ENCODE data around the gene C16orf54.
"Not testable (repeated sequence)": the region's sequence is repeated elsewhere in the genome, so short reads cannot be mapped to it uniquely, and the experiment has no call there.

C16orf54 gene

DNA sequence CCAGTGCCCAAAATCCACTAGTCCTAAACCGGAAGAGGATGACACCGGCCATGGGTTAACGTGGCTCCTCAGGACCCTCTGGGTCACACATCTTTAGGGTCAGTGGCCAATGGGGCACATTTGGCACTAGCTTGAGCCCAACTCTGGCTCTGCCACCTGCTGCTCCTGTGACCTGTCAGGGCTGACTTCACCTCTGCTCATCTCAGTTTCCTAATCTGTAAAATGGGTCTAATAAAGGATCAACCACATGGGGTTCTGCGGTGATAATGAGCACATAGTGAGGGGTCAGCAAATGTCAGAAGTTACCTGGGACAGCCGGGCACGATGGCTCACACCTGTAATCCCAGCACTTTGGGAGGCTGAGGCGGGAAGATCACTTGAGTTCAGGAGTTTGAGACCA is 48.4 kb downstream of the C16orf54 start:
- no peak for DNase-seq (ENCODE audit: low read depth)
- in situ Hi-C loops (cut with HindIII; ENCODE audit: low sequenced_read_pairs): loop anchor here (5.0 kb wide), 1 partner anchor 105 kb away; no protein-coding TSS in a partner anchor
- TF ChIP-seq CTCF (IDR thresholded peaks at IDR 0.05; ENCODE audit: low read depth, low read length, missing control alignments): no peak
- no peak overlapping the region for H3K4me3 ChIP-seq (ENCODE audit: low read depth, low read length)

DNA sequence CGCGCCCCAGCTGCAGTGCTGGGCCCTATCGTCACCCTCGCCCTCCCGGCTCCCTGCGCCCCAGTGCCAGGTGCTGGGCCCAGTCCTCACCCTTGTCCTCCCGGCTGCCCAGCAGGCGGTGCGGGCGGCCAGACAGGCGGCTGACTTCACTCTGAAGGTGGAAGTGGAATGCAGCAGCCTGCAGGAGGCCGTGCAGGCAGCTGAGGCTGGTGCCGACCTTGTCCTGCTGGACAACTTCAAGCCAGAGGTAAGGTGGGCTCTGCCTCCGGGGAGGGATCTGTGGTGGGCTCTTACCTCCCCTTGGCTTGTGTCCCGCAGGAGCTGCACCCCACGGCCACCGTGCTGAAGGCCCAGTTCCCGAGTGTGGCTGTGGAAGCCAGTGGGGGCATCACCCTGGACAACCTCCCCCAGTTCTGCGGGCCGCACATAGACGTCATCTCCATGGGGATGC is 48.9 kb downstream of the C16orf54 start:
- no peak for DNase-seq (ENCODE audit: low read depth)
- TF ChIP-seq CTCF (IDR thresholded peaks at IDR 0.05; ENCODE audit: low read depth, low read length, missing control alignments): no peak
- H3K4me3 ChIP-seq (ENCODE audit: low read depth, low read length): no peak overlapping the region
- in situ Hi-C loops (cut with HindIII; ENCODE audit: low sequenced_read_pairs): loop anchor here (5.0 kb wide), 1 partner anchor 105 kb away; no protein-coding TSS in a partner anchor

DNA sequence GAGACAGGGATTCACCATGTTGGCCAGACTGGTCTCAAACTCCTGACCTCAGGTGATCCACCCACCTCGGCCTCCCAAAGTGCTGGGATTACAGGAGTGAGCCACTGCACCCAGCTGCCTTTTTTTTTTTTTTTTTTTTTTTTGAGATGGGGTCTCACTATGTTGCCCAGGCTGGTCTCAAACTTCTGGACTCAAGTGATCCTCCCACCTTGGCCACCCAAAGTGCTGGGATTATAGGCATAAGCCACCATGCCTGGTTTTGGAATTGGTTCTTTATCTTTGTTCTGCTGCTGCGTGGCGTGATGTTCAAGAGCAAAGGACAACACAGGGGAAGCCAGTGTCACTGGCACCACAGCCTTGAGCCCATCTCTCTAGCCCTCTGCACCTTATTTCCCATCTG is 50.1 kb downstream of the C16orf54 start:
- not testable (repeated sequence) for DNase-seq (ENCODE audit: low read depth); H3K4me3 ChIP-seq (ENCODE audit: low read depth, low read length)
- in situ Hi-C loops (cut with HindIII; ENCODE audit: low sequenced_read_pairs): loop anchor here (5.0 kb wide), 1 partner anchor 107 kb away; no protein-coding TSS in a partner anchor

GRCh38 chr16:29694384-29695195 is 51.2 kb downstream of the C16orf54 start:
- in situ Hi-C loops (cut with HindIII; ENCODE audit: low sequenced_read_pairs): loop anchor here (5.0 kb wide), 1 partner anchor 108 kb away; no protein-coding TSS in a partner anchor
- DNase-seq (ENCODE audit: low read depth): no peak
- no peak overlapping the region for H3K4me3 ChIP-seq (ENCODE audit: low read depth, low read length)
- no peak for TF ChIP-seq CTCF (IDR thresholded peaks at IDR 0.05; ENCODE audit: low read depth, low read length, missing control alignments)

DNA sequence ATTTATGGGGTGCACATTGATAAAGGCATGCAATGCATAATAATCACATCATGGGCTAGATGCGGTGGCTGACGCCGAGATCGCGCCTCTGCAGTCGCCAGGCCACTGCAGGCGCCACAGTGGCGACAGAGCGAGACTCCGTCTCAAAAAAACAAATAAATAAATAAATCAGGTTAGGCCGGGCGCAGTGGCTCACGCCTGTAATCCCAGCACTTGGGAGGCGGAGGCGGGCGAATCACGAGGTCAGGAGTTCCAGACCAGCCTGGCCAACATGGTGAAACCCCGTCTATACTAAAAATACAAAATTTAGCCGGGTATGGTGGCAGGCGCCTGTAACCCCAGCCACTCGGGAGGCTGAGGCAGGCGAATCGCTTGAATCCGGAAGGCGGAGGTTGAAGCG is 53.2 kb downstream of the C16orf54 start:
- DNase-seq (ENCODE audit: low read depth); in situ Hi-C loops (cut with HindIII; ENCODE audit: low sequenced_read_pairs); H3K4me3 ChIP-seq (ENCODE audit: low read depth, low read length): not testable (repeated sequence)

All from astrocyte of the cerebellum (primary cell).